ENCODE results near the gene UBXN7.
"Not testable (repeated sequence)": the region's sequence is repeated elsewhere in the genome, so short reads cannot be mapped to it uniquely, and the experiment has no call there.

Gene UBXN7

GRCh38 chr3:196419386-196419785, 12.8 kb downstream of the UBXN7 start:
- no peak for DNase-seq (ENCODE audit: low read depth in 2 of 2)

- DNase-seq (ENCODE audit: low read depth in 2 of 2): no peak
Measured at GRCh38 chr3:196418601-196419000, 13.6 kb downstream of the UBXN7 start.

GRCh38 chr3:196414469-196414868, 17.8 kb downstream of the UBXN7 start:
- no peak for DNase-seq (ENCODE audit: low read depth in 2 of 2)

GRCh38 chr3:196412704-196413103, 19.5 kb downstream of the UBXN7 start:
- no peak for DNase-seq (ENCODE audit: low read depth in 2 of 2)

- DNase-seq (ENCODE audit: low read depth in 2 of 2): no peak
Measured at GRCh38 chr3:196409409-196409808, 22.8 kb downstream of the UBXN7 start.

GRCh38 chr3:196408565-196409300, 23.5 kb downstream of the UBXN7 start:
- DNase-seq (ENCODE audit: low read depth in 2 of 2): no peak

- DNase-seq (ENCODE audit: low read depth in 2 of 2): no peak
Measured at GRCh38 chr3:196406811-196407470, 25.3 kb downstream of the UBXN7 start.

- DNase-seq (ENCODE audit: low read depth in 2 of 2): no peak
Measured at GRCh38 chr3:196400331-196400730, 31.9 kb downstream of the UBXN7 start.

GRCh38 chr3:196399485-196399945, 32.7 kb downstream of the UBXN7 start:
- DNase-seq (ENCODE audit: low read depth in 2 of 2): no peak

- DNase-seq (ENCODE audit: low read depth in 2 of 2): no peak
Measured at GRCh38 chr3:196398782-196399181, 33.4 kb downstream of the UBXN7 start.

- no peak for DNase-seq (ENCODE audit: low read depth in 2 of 2)
Measured at GRCh38 chr3:196397941-196398340, 34.3 kb downstream of the UBXN7 start.

- DNase-seq (ENCODE audit: low read depth in 2 of 2): no peak
Measured at GRCh38 chr3:196390116-196390515, 42.1 kb downstream of the UBXN7 start.

GRCh38 chr3:196388956-196389355, 43.3 kb downstream of the UBXN7 start:
- no peak for DNase-seq (ENCODE audit: low read depth in 2 of 2)

- DNase-seq (ENCODE audit: low read depth in 2 of 2): not testable (repeated sequence)
Measured at GRCh38 chr3:196387941-196388340, 44.3 kb downstream of the UBXN7 start.

GRCh38 chr3:196386797-196387196, 45.4 kb downstream of the UBXN7 start:
- DNase-seq (ENCODE audit: low read depth in 2 of 2): not testable (repeated sequence)

- DNase-seq (ENCODE audit: low read depth in 2 of 2): not testable (repeated sequence)
Measured at GRCh38 chr3:196386034-196386433, 46.2 kb downstream of the UBXN7 start.

GRCh38 chr3:196385446-196385845, 46.8 kb downstream of the UBXN7 start:
- DNase-seq (ENCODE audit: low read depth in 2 of 2): not testable (repeated sequence)

- DNase-seq (ENCODE audit: low read depth in 2 of 2): no peak
Measured at GRCh38 chr3:196378146-196378841, 53.9 kb downstream of the UBXN7 start.

- no peak for DNase-seq (ENCODE audit: low read depth in 2 of 2)
Measured at GRCh38 chr3:196377321-196377720, 54.9 kb downstream of the UBXN7 start.

GRCh38 chr3:196365736-196366135, 66.5 kb downstream of the UBXN7 start:
- no peak for DNase-seq (ENCODE audit: low read depth in 2 of 2)

GRCh38 chr3:196360586-196360985, 71.6 kb downstream of the UBXN7 start:
- DNase-seq (ENCODE audit: low read depth in 2 of 2): no peak

GRCh38 chr3:196358540-196358939, 73.7 kb downstream of the UBXN7 start:
- DNase-seq (ENCODE audit: low read depth in 2 of 2): not testable (repeated sequence)

- DNase-seq (ENCODE audit: low read depth in 2 of 2): no peak
Measured at GRCh38 chr3:196357905-196358304, 74.3 kb downstream of the UBXN7 start.
